ENCODE data around the gene PPP1R15A. TPM values are rescaled to one million over a fixed set of nuclear protein-coding genes. Genes with fewer than 3 reads are reported as not detected.
"Not testable (repeated sequence)": the region's sequence is repeated elsewhere in the genome, so short reads cannot be mapped to it uniquely, and the experiment has no call there.

PPP1R15A gene
- polyA plus RNA-seq, 5 donors: 38.6 to 72.3 (median 53.5) TPM

DNA sequence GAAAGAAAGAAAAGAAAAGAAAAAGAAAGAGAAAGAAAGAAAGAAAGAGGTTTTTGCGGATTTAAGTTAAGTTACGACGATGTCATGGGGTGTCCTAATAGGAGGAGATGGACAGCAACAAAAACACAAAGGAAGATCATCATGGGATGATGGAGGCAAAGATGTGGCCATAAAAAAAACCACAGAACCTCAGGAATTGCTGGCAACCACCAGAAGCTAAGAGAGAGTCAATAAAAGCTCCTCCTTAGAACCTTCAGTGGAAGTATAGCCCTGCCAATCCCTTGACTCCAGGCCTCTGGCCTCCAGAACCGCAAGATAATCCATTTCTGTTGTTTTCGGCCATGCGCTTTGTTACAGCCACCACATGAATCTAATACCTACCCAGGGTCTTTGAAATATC is 15.3 kb upstream of the PPP1R15A start:
- DNase-seq: no peak

DNA sequence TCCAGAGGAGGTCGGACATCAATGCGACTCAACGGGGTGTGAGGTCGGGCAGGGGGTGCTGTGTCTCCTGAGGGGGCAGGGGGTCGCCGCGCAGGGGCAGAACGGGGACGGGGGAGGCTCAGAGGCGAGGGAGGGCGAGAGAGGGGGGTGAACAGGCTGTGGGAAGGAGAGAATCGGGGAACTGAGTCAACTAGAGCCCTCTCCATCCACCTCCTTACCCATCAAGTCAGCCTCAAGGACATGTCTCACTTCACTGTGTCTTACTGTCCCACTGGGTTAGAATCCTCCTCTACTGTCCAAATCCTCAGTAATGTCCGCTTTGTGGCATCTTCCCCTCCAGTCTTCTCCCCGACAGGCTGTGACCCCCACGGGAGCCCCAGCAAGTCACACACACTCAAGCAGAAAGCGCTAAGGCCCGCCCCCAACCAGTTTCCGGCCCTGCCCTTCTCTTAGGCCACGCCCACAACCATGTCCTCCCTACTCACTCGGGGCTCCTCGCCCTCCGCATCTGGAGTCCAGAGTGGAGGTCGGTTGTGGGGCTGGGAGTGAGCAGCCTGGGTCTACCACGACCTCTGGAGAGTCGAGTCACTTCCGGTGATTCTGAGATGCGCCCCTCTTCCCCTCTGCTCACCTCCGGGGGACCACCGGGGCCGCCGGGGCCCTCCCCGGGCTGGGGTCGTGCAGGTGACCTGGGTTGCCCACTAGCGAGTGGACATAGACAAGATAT is 13.1 kb upstream of the PPP1R15A start:
- no peak for DNase-seq

DNA sequence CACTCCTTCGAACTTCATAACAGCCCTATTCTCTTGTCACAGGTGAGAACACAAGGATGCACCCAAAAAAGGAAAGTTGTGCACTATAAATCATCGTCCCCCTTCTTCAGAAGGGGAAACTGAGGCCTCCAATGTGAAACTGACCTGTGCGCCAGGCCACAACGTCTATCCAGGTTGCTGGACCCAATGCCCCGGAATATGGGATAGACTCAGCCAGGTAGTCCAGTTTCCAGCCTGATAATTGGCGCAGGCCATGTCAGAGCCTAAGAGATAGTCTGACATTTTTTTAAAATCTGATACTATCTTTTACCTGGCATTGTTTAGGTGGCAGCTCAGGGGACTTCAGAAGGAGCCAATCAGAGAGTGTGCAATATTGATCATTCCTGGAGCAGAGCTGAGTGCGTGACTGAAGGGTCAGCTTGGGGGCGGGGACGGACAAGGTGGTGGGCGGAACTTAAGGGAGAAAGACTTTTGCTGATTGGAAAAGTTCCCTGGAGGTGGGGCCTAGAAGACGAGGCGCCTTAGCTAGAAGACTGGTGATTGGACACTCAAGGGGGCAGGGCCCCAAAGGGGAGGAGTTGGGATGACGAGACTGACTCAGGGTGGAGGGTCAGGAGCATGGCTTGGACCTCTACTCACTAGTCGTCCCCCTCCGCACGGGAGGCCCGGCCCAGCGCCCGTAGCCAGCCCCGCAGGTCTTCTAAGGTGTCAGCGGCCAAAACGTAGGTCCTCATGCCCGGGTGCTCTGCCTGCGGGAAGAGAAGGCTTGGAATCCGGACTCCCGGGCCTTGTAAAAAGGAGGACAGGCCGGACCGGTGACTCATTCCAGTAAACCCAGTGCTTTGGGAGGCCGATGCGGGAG is 12.3 kb upstream of the PPP1R15A start:
- peak in 1 of 2 donors; percentile 36 for DNase-seq

DNA sequence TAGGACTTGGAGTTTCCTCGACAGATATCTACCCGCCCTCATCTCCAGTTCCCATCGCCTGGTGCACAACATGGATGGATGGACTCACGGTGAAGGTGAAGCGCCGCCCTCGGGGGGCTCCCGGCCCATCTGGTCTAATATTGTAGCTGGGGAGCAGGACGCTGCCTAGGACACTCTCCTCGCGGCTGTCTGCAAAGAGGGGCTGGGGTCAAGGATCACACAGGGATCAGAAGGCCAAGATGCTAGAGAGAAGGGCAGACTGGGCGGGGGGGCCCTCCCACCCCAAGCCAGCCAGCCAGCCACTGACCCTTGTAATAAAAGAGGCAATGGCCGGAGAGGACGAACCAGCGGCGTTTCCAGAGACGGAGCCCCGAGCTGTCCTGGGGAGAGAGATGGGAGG is 10.9 kb upstream of the PPP1R15A start:
- no peak for DNase-seq

DNA sequence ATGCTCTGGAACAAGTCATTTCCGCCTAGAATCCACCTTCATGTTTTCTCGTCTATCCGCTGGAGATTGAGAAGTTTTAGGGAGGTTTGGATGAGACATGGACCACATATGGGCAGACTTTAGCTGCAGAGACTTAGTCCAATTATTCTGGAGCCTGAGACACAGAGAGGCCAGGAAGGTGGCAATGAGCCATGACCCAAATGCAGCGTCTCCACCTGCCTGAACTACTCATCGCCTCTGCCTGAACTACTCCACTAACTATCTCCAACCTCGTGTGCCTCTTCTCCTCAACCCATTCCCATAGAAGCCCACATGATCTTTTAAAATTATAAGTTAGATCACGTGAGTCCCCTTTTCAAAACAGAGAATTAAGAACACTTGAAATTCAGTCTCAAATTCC is 9.4 kb upstream of the PPP1R15A start:
- DNase-seq: no peak

DNA sequence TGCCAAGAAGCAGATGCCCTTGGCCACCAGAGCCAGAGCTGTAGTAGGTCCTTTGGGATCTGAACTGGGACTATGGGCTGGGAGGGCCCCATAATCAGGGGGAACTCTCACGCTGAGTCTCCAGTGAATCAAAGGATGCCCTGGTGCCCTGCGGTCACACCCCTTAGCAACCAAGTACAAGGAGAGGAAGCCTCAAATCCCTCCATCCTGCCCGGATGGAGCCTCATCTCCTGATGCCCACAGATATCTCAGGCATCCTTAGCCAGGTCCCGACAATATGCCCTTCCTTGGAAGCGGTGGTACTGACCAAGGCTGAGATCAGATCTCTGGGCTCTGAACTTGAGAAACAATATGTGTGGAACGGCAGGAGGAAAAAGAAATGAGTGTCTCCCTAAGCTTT is 5.5 kb upstream of the PPP1R15A start:
- no peak for DNase-seq

DNA sequence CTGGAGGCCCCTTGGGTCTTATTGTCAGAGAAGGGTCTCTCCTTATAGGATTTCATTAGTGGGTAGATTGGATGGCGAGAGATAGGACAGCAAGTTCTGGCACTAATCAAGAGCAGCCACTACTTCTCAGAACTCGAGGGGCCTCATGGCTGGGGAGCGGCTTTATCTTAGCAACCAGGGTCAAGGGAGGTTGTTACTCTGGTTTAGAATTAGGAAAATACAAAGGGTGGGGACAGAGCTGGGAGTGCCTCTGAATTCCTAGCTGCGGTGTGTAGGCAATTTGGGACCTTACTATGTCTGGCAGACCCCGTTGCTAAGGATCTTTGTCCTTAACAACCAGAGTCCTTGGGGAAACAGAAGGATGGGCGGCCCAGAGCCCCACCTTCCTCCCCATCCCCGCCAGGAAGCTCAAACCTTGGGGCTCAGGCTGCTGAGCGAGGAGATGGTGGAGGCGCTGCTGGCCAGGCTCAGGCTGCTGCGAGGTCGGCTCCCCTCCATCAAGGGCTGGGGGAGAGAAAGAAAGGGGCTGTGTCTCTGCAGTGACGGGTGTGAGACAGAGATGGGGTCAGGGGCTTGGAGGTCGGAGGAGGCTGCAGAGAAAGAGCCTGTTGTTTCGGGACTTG is 5.0 kb upstream of the PPP1R15A start:
- DNase-seq: peak in 1 of 2 donors; percentile 34

DNA sequence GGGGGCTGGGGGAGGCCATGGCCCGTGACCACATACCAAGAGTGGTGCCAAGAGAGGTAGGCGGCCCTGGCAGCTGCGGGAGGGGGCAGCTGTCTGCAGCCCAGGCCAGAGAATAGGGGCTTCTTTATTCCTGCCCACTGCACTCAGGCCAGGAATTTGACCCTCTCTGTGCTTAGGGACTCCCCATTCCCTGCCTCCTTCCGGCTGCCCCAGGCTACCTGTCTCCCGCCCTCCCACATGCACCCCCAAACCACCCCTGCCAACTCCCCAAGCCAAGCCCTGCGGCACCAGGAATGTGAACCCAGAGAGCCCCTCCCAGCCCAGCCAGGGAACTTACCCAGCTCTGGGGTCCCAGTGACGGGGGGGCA is 4.5 kb upstream of the PPP1R15A start:
- DNase-seq: no peak

DNA sequence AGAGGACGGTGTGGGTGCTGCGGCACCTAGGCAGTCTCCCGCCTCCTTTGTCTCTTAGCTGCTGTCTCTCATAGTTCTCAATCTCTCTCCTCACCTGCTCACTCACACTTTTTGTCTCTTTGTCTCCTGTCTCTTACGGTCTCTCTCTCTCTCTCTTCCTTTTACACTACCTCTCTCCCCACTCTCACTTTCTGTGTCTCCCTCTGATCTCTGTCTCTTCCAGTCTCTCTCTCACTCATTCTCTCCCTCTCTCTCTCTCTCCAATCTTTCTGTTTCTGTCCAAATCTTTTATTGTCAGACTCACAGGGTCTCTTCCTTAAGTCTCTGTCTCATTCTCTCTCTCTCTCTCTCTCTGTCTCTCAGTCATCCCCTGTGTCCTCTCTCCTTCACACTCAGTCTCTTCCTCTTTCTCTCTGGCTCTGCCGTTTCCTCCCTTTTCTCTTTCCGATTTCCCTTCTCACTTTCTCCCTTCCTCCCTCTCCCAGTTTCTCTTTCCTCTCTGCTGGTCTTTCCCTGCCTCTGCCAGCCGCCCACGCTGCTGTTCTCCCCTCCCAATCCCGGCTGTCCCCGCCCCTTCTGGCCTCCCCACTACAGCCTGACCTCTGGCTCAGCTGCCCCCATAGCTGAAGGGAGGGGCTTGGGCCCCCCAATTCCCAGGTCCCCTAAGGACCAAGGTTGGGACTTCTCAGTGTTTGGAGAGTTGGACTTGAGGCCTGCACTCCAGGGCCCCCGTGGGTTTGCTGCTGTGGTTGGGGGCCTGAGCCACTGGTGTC is 3.9 kb upstream of the PPP1R15A start, which contains the start of gene PLEKHA4:
TSS of gene PLEKHA4 (minus strand) at position 504 of the 773 bp plus-strand sequence. CDS start 997 bp downstream, outside the sequence.
- DNase-seq: peak in 1 of 2 donors; percentile 45

DNA sequence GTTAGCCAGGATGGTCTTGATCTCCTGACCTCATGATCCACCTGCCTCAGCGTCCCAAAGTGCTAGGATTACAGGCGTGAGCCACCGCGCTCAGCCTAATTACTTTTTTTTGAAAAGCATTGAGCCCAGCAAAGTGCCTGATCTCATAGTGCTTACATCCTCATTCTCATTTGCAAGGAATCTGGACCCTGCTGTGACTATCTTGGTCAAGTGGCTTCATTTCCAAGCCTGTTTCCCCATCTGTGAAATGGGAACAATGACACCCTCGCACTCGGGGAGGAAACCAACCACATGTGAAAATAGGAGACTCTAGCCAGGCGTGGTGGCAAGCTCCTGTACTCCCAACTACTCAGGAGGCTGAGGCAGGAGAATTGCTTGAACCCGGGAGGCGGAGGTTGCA is 2.2 kb upstream of the PPP1R15A start:
- no peak for DNase-seq

DNA sequence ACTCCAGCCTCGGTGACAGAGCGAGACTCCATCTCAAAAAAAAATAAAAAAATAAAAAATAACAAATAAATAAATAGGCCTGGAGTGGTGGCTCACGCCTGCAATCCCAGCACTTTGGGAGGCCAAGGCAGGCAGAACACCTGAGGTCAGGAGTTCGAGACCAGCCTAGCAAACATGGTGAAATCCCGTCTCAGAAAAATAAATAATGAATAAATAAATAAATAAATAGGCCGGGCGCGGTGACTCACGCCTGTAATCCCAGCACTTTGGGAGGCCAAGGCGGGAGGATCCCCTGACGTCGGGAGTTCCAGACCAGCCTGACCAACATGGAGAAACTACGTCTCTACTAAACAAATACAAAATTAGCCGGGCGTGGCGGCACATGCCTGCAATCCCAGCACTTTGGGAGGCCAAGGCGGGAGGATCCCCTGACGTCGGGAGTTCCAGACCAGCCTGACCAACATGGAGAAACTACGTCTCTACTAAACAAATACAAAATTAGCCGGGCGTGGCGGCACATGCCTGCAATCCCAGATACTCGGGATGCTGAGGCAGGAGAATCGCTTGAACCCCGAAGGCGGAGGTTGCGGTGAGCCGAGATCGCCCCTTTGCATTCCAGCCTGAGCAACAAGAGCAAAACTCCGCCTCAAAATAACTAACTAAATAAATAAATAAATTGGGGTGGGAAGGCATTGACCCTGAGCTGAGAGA is 595 bp upstream of the PPP1R15A start:
- DNase-seq: not testable (repeated sequence)

DNA sequence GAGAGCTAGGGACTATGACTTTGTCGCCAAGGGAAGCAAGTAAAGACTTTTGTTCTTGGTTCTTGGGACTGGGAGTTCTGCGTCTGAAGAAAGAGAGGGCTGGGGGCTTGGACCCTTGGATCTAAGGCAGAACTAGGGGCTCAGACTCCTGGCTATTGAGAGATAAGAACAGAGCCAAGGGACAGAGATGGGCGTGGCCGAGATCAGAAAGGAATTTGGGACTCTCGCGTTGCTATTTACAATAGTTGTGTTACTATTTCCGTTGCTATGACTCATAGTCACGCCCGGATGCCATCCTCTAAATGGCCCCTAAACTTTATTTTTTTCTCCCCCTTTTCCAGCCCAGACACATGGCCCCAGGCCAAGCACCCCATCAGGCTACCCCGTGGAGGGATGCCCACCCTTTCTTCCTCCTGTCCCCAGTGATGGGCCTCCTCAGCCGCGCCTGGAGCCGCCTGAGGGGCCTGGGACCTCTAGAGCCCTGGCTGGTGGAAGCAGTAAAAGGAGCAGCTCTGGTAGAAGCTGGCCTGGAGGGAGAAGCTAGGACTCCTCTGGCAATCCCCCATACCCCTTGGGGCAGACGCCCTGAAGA is 759 bp downstream of the PPP1R15A start:
- peak; percentile 89 to 94 for DNase-seq

DNA sequence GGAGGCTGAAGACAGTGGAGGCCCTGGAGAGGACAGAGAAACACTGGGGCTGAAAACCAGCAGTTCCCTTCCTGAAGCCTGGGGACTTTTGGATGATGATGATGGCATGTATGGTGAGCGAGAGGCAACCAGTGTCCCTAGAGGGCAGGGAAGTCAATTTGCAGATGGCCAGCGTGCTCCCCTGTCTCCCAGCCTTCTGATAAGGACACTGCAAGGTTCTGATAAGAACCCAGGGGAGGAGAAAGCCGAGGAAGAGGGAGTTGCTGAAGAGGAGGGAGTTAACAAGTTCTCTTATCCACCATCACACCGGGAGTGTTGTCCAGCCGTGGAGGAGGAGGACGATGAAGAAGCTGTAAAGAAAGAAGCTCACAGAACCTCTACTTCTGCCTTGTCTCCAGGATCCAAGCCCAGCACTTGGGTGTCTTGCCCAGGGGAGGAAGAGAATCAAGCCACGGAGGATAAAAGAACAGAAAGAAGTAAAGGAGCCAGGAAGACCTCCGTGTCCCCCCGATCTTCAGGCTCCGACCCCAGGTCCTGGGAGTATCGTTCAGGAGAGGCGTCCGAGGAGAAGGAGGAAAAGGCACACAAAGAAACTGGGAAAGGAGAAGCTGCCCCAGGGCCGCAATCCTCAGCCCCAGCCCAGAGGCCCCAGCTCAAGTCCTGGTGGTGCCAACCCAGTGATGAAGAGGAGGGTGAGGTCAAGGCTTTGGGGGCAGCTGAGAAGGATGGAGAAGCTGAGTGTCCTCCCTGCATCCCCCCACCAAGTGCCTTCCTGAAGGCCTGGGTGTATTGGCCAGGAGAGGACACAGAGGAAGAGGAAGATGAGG is 1.5 kb downstream of the PPP1R15A start:
- DNase-seq: no peak

DNA sequence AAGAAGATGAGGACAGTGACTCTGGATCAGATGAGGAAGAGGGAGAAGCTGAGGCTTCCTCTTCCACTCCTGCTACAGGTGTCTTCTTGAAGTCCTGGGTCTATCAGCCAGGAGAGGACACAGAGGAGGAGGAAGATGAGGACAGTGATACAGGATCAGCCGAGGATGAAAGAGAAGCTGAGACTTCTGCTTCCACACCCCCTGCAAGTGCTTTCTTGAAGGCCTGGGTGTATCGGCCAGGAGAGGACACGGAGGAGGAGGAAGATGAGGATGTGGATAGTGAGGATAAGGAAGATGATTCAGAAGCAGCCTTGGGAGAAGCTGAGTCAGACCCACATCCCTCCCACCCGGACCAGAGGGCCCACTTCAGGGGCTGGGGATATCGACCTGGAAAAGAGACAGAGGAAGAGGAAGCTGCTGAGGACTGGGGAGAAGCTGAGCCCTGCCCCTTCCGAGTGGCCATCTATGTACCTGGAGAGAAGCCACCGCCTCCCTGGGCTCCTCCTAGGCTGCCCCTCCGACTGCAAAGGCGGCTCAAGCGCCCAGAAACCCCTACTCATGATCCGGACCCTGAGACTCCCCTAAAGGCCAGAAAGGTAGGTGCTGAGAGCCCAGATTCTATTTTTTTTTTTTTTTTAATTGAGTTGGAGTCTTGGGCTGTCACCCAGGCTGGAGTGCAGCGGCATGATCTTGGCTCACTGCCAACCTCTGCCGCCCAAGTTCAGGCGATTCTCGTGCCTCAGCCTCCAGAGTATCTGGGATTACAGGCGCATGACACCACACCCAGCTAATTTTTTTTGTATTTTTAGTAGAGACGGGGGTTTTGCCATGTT is 2.3 kb downstream of the PPP1R15A start:
- DNase-seq: no peak

DNA sequence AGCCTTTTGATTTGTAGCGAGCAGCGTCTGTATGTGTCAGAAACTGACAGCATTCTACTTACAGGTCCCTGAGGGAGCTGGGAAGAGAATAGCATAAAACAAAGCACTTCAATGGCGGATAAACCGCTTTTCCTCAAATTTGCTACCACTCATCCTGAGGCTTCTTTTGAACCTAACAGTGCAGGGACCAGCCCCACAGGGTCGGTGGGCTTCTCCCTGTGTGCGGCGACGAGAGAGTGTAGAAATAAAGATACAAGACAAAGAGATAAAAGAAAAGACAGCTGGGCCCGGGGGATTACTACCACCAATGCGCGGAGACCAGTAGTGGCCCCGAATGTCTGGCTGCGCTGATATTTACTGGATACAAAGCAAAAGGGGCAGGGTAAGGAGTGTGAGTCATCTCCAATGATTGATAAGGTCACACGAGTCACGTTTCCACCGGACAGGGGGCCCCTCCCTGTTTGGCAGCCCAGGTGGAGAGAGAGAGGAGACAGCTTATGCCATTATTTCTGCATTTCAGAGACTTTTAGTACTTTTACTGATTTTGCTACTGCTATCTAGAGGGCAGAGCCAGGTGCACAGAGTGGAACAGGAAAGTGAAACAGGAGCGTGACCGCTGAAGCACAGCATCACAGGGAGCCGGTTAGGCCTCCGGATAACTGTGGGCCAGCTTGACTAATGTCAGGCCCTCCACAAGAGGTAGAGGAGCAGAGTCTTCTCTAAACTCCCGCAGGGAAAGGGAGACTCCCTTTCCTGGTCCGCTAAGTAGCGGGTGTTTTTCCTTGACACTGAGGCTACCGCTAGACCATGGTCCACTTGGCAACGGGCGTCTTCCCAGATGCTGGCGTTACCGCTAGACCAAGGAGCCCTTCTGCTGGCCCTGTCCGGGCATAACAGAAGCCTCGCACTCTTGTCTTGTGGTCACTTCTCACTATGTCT is 4.1 kb downstream of the PPP1R15A start:
- not testable (repeated sequence) for DNase-seq

DNA sequence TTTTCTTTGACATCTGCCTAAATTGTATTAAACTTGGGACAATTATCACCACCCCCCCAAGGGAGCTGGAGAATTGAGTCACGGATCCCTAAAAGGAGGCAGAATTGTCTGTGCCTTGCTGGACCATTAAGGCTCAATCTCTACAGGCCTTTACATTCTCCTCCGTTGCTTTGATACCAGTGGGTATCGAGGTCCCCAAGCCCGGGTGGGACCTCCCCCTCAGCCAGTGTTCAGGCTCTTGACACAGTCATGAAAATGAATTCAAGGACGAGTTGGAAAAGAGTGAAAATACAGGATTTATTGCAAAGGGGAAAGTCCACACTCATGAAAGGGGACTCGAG is 5.6 kb downstream of the PPP1R15A start:
- DNase-seq: no peak

DNA sequence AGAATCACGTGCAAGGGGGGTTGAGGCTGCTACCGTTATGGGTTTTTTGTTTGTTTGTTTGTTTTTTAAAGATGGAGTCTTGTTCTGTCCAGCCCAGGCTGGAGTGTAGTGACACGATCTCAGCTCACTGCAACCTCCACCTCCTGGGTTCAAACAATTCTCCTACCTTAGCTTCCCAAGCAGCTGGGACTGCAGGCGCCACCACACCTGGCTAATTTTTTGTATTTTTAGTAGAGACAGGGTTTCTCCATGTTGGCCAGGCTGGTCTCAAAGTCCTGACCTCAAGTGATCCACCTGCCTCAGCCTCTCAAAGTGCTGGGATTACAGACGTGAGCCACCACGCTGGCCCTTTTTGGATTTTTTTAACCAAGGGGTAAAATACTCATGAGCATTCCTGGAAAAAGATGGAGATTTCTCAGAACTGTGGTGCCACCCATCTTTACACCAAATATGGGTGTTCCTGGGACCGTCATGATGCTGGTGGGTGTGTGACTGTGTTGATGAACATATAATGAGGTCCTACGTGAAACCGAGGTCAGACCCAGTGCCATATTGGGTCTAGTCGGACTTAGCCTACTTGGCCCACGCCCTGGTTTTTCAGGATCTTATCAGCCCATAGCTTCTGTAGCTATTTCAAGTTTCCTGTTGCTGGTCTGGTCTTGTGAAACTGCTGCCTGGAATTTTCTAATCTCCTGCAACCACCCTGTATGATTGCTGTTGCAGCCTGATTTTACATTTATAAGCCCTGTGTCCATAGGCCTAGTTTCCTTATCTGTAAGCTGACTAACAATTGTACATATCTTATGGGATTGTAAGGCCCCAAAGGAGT is 6.2 kb downstream of the PPP1R15A start:
- no peak for DNase-seq

Measured in right lung (tissue), 5 donors.